GM18909 (cell line): ENCODE measurements around the gene GPR157.
"Not testable (repeated sequence)": the region's sequence is repeated elsewhere in the genome, so short reads cannot be mapped to it uniquely, and the experiment has no call there.

Experiments
- ATAC-seq: cut with Tn5 transposase; IDR thresholded peaks from one replicate; pipeline ENCODE4 v1.9.1; 2021; ENCODE audit warnings: mild to moderate bottlenecking; ENCODE audit not compliant: unreplicated experiment, poor library complexity

Gene GPR157

DNA sequence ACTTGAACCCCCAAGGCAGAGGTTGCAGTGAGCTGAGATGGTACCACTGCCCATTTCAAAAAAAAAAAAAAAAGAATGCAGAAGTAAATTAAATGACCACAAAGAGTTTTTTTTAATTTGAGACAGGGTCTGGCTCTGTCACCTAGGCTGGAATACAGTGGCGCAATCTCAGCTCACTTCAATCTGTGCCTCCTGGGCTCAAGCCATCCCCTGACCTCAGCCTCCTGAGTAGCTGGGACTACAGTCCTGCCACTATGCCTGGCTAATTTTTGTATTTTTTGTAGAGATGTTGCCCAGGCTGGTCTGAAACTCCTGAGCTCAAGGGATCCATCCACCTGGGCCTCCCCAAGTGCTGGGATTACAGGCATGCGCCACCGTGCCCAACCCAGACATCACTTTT lies 20.2 kb upstream of the GPR157 start:
- no peak for ATAC-seq

DNA sequence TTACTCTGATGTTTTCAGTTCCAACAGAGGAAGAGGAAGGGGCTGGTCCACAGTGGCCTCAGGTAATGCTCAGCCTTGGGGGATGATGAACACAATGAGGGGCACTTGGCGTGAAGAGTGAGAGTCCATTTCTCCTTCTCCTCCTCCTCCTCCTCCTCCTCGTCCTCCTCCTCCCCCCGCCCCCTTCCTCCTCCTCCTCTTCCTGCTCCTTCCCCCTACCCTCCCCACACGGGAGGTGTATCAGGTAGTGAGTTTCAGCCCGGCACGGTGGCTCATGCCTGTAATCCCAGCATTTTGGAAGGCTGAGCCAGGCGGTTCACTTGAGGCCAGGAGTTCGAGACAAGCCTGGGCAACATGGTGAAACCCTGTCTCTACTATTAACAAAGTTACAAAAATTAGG lies 17.3 kb upstream of the GPR157 start:
- ATAC-seq = no peak

DNA sequence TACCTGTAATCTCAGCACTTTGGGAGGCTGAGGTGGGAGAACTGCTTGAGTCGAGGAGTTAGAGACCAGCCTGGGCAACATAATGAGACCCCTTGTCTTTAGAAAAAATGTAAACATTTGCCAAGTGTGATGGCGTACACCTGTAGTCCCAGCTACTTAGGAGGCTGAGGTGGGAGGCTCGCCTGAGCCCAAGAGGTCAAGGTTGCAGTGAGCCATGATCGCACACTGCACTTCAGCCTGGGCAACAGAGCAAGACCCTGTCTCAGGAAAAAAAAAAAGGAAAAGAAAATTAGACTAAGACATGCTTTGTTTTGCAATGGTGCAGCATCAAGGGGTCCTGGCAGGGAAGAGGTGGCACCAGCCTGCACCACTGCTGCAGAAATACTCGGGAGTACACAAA lies 16.8 kb upstream of the GPR157 start:
- no peak for ATAC-seq

DNA sequence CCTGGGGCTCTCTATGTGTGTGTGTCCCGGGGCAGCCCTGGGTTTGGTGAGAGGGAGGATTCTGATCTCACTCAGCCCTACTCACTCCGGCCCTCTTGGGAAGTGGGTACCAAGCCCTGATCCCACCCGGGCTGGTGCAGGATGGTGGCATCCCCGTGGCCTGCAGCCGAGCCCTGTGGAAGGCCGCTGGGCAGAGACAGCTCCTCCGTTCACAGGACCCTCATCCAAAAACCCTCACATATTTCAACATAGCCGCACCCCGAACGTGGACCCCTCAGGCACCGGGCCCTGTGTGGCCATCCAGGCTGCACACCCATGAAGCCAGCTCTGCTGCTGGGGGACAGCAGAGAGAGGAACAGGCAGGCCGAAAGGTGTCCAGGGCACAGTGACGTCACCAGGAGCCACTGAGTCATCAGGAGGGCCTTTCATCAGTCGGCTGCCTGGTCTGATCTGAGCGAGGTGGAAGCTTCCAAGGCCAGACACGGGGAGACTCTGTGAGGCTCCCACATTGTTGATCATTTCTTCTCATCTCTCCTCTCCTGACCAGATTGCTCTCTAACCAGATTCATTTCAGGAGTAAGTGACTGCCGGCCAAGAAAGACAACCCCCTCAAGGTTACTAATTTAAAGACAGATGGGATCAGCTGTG lies 16.2 kb upstream of the GPR157 start:
- ATAC-seq = no peak

DNA sequence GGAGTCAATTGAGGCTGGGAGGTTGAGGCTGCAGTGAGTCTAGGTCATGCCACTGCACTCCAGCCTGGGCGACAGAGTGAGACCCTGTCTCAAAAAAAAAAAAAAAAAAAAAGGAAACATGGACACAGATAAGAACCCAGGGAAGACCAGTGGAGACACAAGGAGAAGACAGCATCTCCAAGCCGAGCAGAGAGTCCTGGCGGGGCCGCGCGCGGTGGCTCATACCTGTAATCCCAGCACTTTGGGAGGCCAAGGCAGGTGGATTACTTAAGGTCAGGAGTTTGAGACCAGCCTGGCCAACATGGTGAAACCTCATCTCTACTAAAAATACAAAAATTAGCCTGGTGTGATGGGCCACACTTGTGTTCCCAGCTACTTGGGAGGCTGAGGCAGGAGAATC lies 15.6 kb upstream of the GPR157 start:
- ATAC-seq = not testable (repeated sequence)

DNA sequence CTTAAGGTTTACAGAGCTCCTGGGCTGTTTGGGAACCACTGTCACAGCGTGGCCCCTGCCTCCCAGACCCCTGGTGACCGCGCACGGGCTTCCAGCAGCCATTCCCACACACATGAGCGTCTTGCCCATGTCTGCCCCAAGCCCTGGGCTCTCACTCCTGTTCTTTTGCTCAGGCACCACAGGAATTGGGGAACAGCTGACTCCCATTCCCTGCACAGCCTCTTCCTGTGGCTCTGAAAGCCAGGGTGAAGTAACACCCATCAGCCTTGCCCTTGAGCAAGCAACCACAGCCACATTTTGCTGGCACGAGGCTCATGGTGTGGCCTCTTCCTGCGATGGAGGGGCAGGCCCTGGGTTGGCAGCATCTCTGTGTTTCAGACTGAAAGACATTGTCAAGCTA lies 14.3 kb upstream of the GPR157 start:
- ATAC-seq = no peak

DNA sequence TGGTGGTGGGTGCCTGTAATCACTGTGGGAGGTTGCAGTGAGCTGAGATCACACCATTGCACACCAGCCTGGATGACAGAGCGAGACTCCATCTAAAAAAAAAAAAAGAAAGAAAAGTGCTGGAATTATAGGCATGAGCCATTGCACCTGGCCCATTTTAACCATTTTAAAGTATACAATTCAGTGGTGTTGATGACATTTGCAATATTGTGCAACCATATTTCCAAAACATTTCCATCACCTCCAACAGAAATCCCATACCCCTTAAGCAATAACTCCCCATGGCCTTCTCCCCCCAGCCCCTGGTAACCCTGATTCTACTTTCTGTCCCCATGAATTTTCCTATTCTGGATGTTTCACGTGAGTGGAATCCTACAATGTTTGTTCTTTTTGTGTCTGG lies 11.0 kb upstream of the GPR157 start:
- ATAC-seq = no peak

DNA sequence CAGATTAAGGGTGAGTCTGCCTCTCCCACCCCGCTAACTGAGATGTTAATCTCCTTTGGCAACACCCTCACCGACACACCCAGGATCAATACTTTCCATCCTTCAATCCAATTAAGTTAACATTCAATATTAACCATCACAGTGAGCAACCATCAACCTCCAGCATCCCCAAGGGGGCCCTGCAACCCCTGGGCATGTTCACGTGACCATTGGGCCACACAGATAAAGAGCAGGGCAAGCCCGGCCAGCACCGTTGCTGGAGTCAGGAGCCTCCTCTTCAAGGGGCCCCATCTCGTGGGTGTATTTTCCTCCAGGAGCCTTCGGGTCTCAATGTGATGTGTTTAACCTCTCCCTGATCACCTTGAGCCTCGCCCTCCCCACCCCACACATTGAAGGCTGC lies 8.0 kb upstream of the GPR157 start:
- no peak for ATAC-seq

DNA sequence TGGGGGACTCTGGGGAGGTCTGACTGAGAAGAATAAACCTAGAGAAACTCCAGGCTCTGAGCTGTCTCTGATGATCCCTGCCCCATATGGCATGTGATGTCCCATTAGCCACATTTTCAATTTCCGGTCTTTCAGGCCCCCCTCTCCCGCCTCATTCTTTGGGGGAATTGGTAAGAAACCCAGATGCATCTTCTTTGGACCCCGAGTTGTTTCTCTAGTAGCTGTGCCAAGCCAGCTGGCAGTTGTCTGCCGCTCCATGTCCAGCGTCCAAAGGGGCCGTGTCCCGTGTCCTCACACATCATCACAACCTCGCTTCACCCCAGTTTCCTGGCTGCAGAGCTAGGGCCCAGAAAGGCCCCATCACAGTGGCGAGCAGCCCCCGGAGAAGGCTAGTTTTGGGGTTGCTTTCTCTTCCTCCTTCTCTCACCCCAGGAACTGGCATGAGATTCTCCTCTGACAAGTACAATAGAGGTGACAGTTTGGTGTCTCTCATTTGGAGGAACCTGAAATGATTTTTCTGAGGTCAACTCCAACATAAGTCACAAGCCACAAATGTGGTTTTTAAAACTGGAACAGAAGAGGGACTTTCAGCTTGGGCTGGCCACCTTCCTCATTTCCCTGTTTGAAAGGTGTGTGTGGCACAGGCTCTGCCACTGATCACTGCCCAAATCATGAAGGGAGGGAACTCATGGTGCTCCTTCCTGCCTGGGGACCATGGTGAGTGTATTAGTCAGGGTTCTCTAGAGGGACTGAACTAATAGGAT lies 6.4 kb upstream of the GPR157 start:
- no peak for ATAC-seq

DNA sequence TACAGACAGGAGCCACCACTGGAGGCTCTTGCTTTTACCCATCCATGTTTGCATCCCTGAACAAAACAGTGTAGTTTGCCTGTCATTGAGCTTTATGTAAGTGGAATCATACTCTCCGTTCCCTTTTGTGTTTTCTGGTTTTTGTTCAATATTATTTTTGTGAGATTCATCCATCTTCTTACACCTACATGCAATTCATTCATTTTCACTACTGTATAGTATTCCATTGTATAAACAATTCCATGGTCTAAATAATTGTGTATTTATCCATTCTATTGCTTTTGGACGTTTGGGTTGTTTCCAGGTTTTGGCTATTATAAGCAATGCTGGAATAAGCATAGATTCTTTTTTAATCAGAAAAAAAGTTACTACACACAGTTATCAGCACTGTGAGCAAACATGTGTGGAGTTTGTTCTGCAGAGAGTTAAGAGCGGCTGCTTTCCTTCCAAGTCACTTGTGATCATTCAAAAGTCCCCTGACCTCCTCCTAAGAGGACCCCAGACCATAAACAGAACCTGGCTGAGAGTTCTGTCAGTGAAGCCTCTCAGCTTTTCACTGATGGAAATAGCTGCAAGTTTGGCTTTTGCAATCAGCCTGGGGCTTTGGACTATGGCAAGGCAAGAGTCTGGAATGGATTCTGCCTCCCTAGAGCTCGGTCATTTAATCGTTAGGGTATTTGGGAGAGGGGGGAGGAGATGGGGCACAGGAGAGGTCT lies 5.1 kb upstream of the GPR157 start:
- ATAC-seq = no peak

DNA sequence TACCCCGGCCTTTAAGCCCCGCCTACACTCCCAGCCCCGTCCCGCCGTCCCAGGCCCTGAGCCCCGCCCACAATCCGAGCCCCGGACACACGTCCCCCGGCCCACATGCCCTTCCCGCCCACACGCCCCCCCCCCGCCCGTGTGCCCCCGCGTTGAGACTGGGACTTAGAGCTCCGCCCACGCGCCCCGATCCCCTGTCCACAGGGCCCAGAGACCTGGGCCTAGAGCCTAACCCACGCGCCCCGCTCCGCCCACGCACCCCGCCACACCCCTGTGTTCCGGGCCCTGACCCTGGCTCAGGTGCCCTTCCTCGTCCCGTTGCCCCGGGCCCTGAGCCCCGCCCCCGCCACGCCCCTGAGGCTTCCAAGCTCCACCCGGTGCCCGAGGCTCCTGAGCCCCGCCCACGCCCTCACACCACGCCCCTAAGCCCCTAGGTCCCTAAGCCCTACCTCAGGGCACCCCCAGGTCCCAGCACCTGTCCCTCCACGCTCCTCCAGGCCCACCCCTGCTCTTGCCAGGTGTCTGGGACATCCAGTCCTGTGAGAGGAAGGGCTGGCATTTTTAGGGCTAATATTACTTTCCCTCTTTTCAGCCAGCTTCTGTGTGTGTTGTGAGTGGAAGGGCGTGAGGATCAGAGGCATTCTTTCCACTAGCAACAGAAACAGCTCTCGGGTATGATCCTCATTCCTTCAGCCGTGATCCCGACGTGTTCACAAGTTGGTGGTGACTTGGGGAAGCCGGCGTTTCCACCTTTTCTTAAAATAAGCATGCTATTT lies 552 bp upstream of the GPR157 start:
- ATAC-seq = peak; percentile 60

DNA sequence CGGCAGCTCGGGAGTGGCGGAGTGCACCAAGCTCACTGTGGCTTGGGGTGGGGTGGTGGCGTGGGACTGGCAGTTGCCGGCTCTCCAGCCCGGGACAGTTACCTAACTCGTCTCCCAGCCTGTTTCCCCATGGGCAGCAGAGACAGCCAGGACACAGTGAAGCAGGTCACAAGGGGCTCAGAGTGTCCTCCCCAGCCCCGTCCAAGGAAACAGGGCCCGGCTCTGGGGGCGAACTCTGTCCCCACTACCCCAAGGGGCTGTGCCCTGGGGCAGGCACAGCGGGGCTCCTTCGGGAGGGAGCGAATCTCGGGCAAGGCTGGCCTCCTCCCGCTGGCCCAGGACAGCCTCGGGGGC lies 759 bp downstream of the GPR157 start:
- ATAC-seq = peak; percentile 1

DNA sequence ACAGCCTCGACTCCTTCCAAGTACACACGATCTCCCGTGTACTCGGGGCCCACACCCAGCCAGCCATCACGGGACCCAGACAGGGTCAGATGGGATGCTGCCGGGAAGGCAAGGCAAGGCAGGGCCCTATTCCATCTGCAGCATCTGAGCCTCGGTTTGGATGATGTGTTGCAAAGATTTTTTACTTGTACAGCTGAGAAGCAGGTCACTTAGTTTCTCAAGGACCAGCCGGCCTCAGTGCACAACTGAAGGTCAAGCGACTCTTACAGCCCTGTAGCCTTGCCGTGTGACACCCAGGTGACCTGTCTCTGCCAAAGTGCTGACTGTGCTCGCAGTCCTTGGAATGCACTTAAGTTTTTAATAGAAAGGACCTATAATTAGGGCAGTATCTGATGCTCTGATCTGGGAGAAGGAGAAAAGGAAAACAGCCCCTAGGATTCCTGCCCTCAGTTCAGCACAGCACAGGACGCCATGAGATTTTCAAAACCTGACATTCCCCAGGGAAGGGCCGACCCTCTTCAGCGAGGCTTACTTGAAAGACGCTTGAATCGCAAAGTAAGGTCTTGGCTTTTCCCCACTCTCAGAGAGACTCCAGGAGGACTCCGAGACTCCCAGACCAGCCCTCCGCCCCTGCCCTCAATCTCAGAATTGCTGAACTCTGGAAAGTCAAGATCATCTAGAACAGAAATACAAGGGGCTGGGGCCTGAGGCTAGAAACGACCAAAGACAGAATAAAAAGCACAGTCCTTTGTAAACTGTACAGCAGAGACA lies 1.3 kb downstream of the GPR157 start:
- no peak for ATAC-seq

DNA sequence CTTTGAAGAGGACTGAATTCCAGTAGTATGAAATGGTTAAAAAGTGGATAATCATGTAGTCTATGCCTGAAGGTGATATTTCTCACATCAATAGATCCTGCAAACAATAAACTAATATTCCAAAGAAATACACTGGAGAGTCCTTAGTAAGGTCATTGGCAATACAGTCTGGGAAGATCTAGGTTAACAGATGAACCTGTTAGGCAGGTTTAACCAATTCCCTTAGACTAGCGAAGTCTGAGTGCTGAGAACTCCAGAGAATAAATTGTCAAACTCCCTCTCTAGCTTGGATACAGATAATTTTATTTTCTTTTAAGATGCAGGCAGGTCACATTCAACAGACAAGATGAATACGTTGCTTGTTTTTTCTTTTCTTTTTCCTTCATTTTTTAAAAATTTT lies 2.4 kb downstream of the GPR157 start:
- no peak for ATAC-seq

DNA sequence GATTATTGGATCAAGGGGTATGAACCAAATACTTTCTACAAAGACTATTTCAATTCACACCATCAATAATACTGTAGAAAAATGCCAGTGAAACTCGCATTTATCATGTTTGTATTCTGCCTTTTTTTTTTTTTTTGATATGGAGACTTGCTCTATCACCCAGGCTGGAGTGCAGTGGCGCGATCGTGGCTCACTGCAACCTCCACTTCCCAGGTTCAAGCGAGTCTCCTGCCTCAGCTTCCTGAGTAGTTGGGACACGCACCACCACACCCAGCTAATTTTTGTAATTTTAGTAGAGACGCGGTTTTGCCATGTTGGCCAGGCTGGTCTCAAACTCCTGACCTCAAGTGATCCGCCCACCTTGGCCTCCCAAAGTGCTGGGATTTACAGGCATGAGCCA lies 3.1 kb downstream of the GPR157 start:
- not testable (repeated sequence) for ATAC-seq

DNA sequence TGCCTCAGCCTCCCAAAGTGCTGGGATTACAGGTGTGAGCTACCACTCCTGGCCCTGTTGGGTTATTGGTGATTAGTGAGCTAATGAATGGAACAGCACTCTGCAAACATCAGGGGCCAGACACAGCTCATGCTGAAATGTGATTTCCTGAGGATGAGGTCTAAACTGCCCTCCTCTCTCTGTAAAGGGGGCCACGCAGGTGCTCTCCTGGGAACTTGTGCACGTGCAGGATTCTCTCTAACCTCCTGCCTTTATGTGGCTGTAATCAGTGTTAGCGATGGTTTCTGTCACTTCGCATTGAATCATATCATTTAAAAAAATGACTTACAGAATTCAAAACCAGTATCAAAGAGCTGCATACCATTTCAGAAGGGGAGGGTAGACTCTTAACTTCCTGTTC lies 3.6 kb downstream of the GPR157 start:
- ATAC-seq = no peak

DNA sequence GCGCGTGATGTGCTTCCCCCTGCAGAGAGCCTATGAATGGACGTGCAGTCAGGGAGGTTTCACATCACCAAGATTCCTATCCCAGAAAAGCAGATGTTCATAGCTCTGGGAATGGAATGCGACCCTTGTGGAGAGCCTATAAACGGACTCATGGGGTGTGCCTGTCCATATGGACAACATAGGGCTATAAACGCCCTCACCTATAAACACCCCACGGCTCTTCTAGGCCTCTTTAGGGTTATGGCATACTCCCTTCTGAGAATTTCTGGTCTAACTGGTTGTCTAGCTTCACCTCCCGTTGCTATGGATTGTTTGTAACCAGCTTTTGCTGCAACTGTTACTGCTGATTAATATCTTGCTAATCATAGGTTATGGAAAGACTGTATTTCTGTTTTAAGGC lies 4.5 kb downstream of the GPR157 start:
- ATAC-seq = not testable (repeated sequence)

DNA sequence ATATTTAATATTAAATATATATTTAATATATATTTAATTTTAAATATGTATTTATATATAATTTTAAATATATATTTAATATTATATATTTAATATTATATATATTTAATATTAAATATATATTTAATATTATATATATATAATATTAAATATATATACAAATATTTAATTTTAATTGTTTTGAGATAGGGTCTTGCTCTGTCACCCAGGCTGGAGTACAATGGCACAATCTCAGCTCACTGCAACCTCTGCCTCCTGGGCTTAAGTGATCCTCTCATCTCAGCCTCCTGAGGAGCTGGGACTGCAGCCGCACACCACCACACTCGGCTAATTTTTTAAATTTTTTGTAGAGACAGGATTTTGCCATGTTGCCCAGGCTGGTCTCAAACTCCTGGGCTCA lies 5.2 kb downstream of the GPR157 start:
- ATAC-seq = not testable (repeated sequence)

DNA sequence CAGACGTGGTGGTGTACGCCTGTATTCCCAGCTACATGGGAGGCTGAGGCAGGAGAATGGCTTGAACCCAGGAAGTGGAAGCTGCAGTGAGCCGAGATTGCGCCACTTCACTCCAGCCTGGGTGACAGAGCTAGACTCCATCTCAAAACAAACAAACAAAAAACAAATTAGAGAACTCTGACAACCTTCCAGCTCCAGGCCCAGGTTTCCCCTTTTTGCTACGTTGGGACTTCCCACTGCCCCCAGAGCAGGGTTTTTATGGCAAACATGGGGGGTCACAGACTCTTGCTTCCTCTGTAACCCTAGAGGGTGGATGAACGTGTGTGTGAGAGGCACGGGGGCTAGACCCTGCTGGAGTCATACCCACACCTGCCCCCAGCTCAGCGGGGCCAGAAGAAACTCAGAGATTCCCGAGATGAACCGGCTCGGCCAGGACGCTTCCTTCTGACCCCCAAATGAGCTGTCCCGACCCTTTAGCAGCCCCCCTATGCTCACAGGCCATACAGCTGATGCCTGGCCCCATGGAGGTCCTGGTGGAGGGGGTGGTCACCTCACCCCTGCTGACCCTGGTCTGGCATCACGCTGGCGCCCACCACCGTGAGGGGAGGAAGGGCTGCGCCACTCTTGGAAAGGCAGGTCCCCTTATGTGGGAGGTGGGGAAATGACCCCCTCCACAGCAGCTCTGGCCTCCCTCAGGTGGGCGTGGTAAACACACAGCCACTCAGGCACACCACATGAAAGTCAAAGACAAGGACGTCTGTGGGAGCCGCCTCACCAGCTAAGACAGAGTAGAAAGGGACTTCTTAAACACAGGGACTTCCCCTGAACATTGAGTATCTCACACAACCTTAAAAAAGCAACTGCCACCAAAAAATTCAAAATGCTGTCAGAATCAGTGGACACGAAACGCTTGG lies 7.1 kb downstream of the GPR157 start:
- peak; percentile 50 for ATAC-seq
